Activated CD8-positive, alpha-beta memory T cell treated with anti-CD3 and anti-CD28 coated beads, Interleukin-2, amount 10 ng/mL, durations not matched to agents 7 days and 5 days (primary cell): ENCODE measurements around the gene SGPP1. TPM values are rescaled to one million over a fixed set of nuclear protein-coding genes. Genes with fewer than 3 reads are reported as not detected.
"Not testable (repeated sequence)": the region's sequence is repeated elsewhere in the genome, so short reads cannot be mapped to it uniquely, and the experiment has no call there.

Source experiments
- ATAC-seq: fragments of 150-1000 bp; cut with Tn5 transposase; one replicate; pipeline ENCODE4 v1.10.0; 2021; ENCODE audit warnings: moderate library complexity
- CTCF ChIA-PET: fragments of 350-600 bp; sonication (Branson Sonifier 250); formaldehyde crosslinking; loops from one replicate; lab custom pipeline; 2021; ENCODE audit warnings: antibody characterized with exemption; lab: Charles Lee
- DNase-seq: peaks from one replicate; pipeline ENCODE4 v3.0.0-alpha.2; 2020
- H3K27ac Mint-ChIP-seq: one replicate; pipeline ENCODE4 v1.8.0; 2021; ENCODE audit warnings: mild to moderate bottlenecking, mixed read lengths
- H3K27me3 Mint-ChIP-seq: one replicate; pipeline ENCODE4 v1.8.0; 2021; ENCODE audit warnings: mixed read lengths
- H3K36me3 Mint-ChIP-seq: one replicate; pipeline ENCODE4 v1.8.0; 2021; ENCODE audit warnings: mild to moderate bottlenecking, mixed read lengths
- H3K4me1 Mint-ChIP-seq: one replicate; pipeline ENCODE4 v1.8.0; 2021; ENCODE audit warnings: mixed read lengths
- H3K4me3 Mint-ChIP-seq: one replicate; pipeline ENCODE4 v1.8.0; 2021; ENCODE audit warnings: mild to moderate bottlenecking, moderate library complexity, mixed read lengths
- H3K9me3 Mint-ChIP-seq: one replicate; pipeline ENCODE4 v1.8.0; 2022; ENCODE audit warnings: low read depth, mixed read lengths
- total RNA-seq, 2 experiments: library from RNA; stranded (reverse); gene quantifications; one replicate each; pipeline ENCODE4 v1.2.3, GENCODE V29; 2021

The SGPP1 gene
- total RNA-seq, 2 experiments from 2014 or later: 16.5 to 17.4 TPM

DNA sequence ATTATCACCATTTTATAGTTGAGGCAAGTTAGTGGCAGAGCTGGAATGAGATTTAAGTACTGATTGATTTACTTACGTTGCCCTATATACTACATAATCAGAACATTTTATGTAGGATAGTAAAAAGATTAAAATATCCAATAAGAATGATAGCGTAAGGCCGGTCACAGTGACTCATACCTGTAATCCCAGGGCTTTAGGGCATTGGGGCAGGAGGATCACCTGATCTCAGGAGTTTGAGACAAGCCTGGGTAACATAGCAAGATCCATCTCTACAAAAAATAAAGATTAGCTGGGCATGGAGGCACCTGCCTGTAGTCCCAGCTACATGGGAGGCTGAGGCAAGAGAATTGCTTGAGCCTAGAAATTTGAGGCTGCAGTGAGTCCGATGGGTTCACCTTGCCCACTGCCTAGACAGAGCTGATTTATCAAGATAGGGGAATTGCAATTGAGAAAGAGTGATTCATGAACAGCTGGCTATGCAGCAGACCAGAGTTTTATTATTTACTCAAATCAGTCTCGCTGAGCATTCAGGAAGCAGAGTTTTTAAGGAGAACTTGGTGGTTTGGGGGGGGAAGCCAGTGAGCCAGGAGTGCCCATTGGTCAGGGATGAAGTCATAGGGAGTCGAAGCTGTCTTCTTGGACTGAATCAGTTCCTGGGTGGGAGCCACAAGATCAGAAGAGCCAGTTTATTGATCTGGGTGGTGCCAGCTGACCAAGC, 24.7 kb upstream of the SGPP1 start:
- CTCF ChIA-PET: no interaction called here
- H3K4me3 Mint-ChIP-seq: no peak overlapping the region
- H3K36me3 Mint-ChIP-seq: no peaks in the 10 kb centered on the region
- DNase-seq (no peak), ATAC-seq (no peak)
- H3K27me3 Mint-ChIP-seq: no peaks in the 10 kb centered on the region
- H3K4me1 Mint-ChIP-seq: peaks cover 11% of the 10 kb centered on the region
- H3K27ac Mint-ChIP-seq: no peak overlapping the region
- H3K9me3 Mint-ChIP-seq: no peaks in the 10 kb centered on the region

- peaks cover 17% of the 10 kb centered on the region for H3K4me1 Mint-ChIP-seq
- H3K27me3 Mint-ChIP-seq, CTCF ChIA-PET, DNase-seq, H3K36me3 Mint-ChIP-seq, H3K9me3 Mint-ChIP-seq, ATAC-seq, H3K4me3 Mint-ChIP-seq, H3K27ac Mint-ChIP-seq: not testable (repeated sequence)
Observed at GRCh38 chr14:63751076-63751475, 23.2 kb upstream of the SGPP1 start.

DNA sequence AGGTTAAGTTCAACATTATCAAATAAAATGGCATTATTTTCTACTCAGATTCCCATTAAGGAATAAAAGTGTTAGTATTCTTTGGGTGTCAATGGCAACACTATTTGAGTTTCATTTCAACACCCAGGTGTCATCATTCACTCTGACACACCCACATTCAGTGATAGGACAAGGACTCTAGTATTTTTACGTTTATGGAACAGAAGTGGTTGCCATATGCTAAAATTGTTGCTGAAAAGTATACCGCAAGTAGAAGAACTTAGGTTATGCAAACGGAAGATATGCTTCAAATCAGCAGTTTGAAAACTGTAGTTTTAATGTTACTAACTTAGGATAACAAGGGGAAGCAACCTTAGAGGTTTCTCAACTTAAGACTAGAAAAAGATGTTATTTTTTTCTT, 20.0 kb upstream of the SGPP1 start:
- DNase-seq (no peak), ATAC-seq (no peak)
- no peaks in the 10 kb centered on the region for H3K9me3 Mint-ChIP-seq
- H3K36me3 Mint-ChIP-seq: no peaks in the 10 kb centered on the region
- CTCF ChIA-PET: interaction anchor here (1.0 kb wide), 1 partner anchor 22 kb away, joined by 4 read pairs; no protein-coding TSS in a partner anchor
- H3K27ac Mint-ChIP-seq: no peak overlapping the region
- no peaks in the 10 kb centered on the region for H3K27me3 Mint-ChIP-seq
- peaks cover 19% of the 10 kb centered on the region for H3K4me1 Mint-ChIP-seq
- no peak overlapping the region for H3K4me3 Mint-ChIP-seq

- no peak overlapping the region for H3K4me3 Mint-ChIP-seq
- DNase-seq (no peak), ATAC-seq (peak; percentile 49)
- no peaks in the 10 kb centered on the region for H3K27me3 Mint-ChIP-seq
- no peaks in the 10 kb centered on the region for H3K36me3 Mint-ChIP-seq
- no peaks in the 10 kb centered on the region for H3K9me3 Mint-ChIP-seq
- no peak overlapping the region for H3K27ac Mint-ChIP-seq
- CTCF ChIA-PET: interaction anchor here (1.5 kb wide), 1 partner anchor 24 kb away, joined by 4 read pairs; no protein-coding TSS in a partner anchor
- H3K4me1 Mint-ChIP-seq: peaks cover 13% of the 10 kb centered on the region
Observed at GRCh38 chr14:63745858-63746425, 18.1 kb upstream of the SGPP1 start.

- Mint-ChIP-seq H3K4me1 (peaks cover 13% of the 10 kb centered on the region), H3K9me3 (no peaks in the 10 kb centered on the region), H3K4me3 (no peak overlapping the region), H3K36me3 (no peaks in the 10 kb centered on the region), H3K27me3 (no peaks in the 10 kb centered on the region), H3K27ac (no peak overlapping the region)
- ATAC-seq (no peak), DNase-seq (no peak)
- CTCF ChIA-PET: interaction anchor here (1.5 kb wide), 2 partner anchors 17 to 25 kb away, joined by 3 to 4 read pairs; no protein-coding TSS in a partner anchor
Observed at GRCh38 chr14:63745272-63745671, 17.4 kb upstream of the SGPP1 start.

- no peaks in the 10 kb centered on the region for H3K9me3 Mint-ChIP-seq
- CTCF ChIA-PET: interaction anchor here (0.8 to 3.7 kb wide), 5 partner anchors 9 to 96 kb away, joined by 3 to 17 read pairs (median 5); partner anchors contain the start of genes SGPP1 and WDR89
Observed at GRCh38 chr14:63737582-63738006, 9.7 kb upstream of the SGPP1 start.

GRCh38 chr14:63735720-63736119, 7.9 kb upstream of the SGPP1 start:
- no peak overlapping the region for H3K4me3 Mint-ChIP-seq
- H3K27me3 Mint-ChIP-seq: peaks cover 8% of the 10 kb centered on the region
- H3K4me1 Mint-ChIP-seq: peaks cover 15% of the 10 kb centered on the region
- H3K36me3 Mint-ChIP-seq: no peaks in the 10 kb centered on the region
- CTCF ChIA-PET: interaction anchor here (1.1 to 3.7 kb wide), 2 partner anchors 10 to 35 kb away, joined by 3 to 17 read pairs; no protein-coding TSS in a partner anchor
- DNase-seq: no peak
- ATAC-seq: no peak
- no peaks in the 10 kb centered on the region for H3K9me3 Mint-ChIP-seq
- no peak overlapping the region for H3K27ac Mint-ChIP-seq

More at GRCh38 chr14:63737582-63738006, 9.7 kb upstream of the SGPP1 start:
- H3K27me3 Mint-ChIP-seq: peaks cover 6% of the 10 kb centered on the region
- peak; percentile 92 for ATAC-seq
- peak overlapping the region; percentile 83 for H3K27ac Mint-ChIP-seq
- no peaks in the 10 kb centered on the region for H3K36me3 Mint-ChIP-seq
- DNase-seq: no peak
- peak overlapping the region; percentile 43 for H3K4me3 Mint-ChIP-seq
- peaks cover 15% of the 10 kb centered on the region for H3K4me1 Mint-ChIP-seq

- no peaks in the 10 kb centered on the region for H3K9me3 Mint-ChIP-seq
- peaks cover 19% of the 10 kb centered on the region for H3K4me1 Mint-ChIP-seq
- H3K27me3 Mint-ChIP-seq: peaks cover 17% of the 10 kb centered on the region
- ATAC-seq (no peak), DNase-seq (no peak)
- no peak overlapping the region for H3K27ac Mint-ChIP-seq
- H3K36me3 Mint-ChIP-seq: peaks cover 4% of the 10 kb centered on the region
- H3K4me3 Mint-ChIP-seq: no peak overlapping the region
- CTCF ChIA-PET: no interaction called here
Observed at GRCh38 chr14:63730659-63731058, 2.8 kb upstream of the SGPP1 start.

GRCh38 chr14:63727231-63727735, 582 bp downstream of the SGPP1 start:
- Mint-ChIP-seq H3K27me3 (peaks cover 14% of the 10 kb centered on the region), H3K27ac (peak overlapping the region; percentile 96), H3K4me3 (peak overlapping the region; percentile 98), H3K4me1 (peaks cover 31% of the 10 kb centered on the region), H3K36me3 (peaks cover 7% of the 10 kb centered on the region), H3K9me3 (no peaks in the 10 kb centered on the region)
- peak; percentile 50 for ATAC-seq
- peak; percentile 53 for DNase-seq
- CTCF ChIA-PET: interaction anchor here (1.0 to 2.2 kb wide), 3 partner anchors 15 to 94 kb away, joined by 3 to 12 read pairs (median 4); no protein-coding TSS in a partner anchor

DNA sequence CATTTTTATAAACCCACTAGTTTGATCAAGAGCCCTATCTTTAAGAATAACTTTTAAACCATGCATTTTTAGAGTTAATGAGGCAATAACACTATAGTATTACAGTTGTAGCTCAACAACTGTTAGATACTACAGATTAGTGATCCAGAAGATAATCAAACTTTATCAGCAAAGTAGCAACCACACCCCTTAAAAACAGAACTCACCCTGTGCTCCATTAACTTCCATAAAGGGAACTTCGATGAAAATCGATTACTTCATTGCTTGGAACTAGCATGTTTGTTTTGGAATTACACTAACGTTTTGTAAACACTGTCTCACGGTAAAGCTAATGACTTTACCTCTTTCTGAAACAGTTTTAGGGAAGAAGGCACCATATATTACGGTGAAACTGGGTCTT, 1.4 kb downstream of the SGPP1 start:
- peaks cover 8% of the 10 kb centered on the region for H3K36me3 Mint-ChIP-seq
- H3K4me3 Mint-ChIP-seq: peak overlapping the region; percentile 98
- H3K27me3 Mint-ChIP-seq: peaks cover 14% of the 10 kb centered on the region
- peak overlapping the region; percentile 96 for H3K27ac Mint-ChIP-seq
- no peaks in the 10 kb centered on the region for H3K9me3 Mint-ChIP-seq
- DNase-seq (no peak), ATAC-seq (no peak)
- peaks cover 31% of the 10 kb centered on the region for H3K4me1 Mint-ChIP-seq
- CTCF ChIA-PET: interaction anchor here (0.6 to 1.8 kb wide), 6 partner anchors 9 to 184 kb away, joined by 3 to 9 read pairs (median 4); partner anchors contain the start of gene PPP2R5E

DNA sequence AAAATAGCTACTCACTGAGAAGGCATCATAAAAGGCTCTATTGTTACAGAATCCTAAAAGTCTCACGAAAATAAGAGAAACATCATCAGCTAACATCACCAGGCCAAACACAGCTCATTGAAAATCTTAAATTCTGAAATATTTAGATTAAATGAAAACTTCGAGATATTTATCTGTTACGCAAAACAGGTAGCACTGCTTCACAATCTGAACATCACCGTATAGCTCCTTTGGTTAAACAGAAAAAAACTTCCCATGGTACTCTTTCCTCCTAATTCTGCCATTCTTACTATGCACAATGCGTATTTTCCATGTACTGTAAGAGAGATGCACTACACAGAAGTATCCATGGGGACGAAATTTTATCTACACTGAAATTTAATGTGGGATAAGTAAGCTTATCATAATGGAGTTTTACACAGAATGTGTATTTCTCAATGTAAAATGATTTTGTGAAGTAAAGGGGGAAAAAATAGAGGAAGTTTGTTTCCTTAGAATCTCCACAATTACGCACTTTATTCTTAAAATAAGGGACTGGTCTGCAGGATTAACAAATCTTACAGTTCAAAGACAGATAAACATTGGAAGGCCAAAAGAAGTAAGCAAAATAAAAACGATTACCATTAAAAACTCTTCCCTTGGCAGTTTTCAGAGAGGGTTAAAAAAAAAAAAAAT, 1.9 kb downstream of the SGPP1 start:
- H3K36me3 Mint-ChIP-seq: peaks cover 10% of the 10 kb centered on the region
- ATAC-seq (no peak), DNase-seq (no peak)
- H3K27ac Mint-ChIP-seq: no peak overlapping the region
- H3K27me3 Mint-ChIP-seq: peaks cover 14% of the 10 kb centered on the region
- peaks cover 31% of the 10 kb centered on the region for H3K4me1 Mint-ChIP-seq
- H3K9me3 Mint-ChIP-seq: no peaks in the 10 kb centered on the region
- H3K4me3 Mint-ChIP-seq: peak overlapping the region; percentile 98
- CTCF ChIA-PET: interaction anchor here (0.6 to 1.8 kb wide), 6 partner anchors 9 to 184 kb away, joined by 3 to 9 read pairs (median 4); partner anchors contain the start of gene PPP2R5E

GRCh38 chr14:63717702-63718101, 10.2 kb downstream of the SGPP1 start:
- no peak for DNase-seq
- CTCF ChIA-PET: interaction anchor here (1.0 to 1.2 kb wide), 2 partner anchors 9 to 53 kb away, joined by 3 read pairs; no protein-coding TSS in a partner anchor
- no peak overlapping the region for H3K27ac Mint-ChIP-seq

GRCh38 chr14:63715360-63715759, 12.5 kb downstream of the SGPP1 start:
- Mint-ChIP-seq H3K9me3 (peaks cover 11% of the 10 kb centered on the region), H3K36me3 (peaks cover 47% of the 10 kb centered on the region), H3K4me1 (peaks cover 16% of the 10 kb centered on the region), H3K27ac (no peak overlapping the region), H3K27me3 (no peaks in the 10 kb centered on the region), H3K4me3 (no peak overlapping the region)
- ATAC-seq (no peak), DNase-seq (no peak)
- CTCF ChIA-PET: no interaction called here

More at GRCh38 chr14:63717702-63718101, 10.2 kb downstream of the SGPP1 start:
- Mint-ChIP-seq H3K4me3 (no peak overlapping the region), H3K9me3 (peaks cover 11% of the 10 kb centered on the region), H3K27me3 (no peaks in the 10 kb centered on the region), H3K36me3 (peaks cover 51% of the 10 kb centered on the region), H3K4me1 (peaks cover 12% of the 10 kb centered on the region)
- no peak for ATAC-seq
